GM21717 (cell line): ENCODE data around the gene C21orf58.
"Not testable (repeated sequence)": the region's sequence is repeated elsewhere in the genome, so short reads cannot be mapped to it uniquely, and the experiment has no call there.

ENCODE experiments used
- ATAC-seq: cut with Tn5 transposase; IDR thresholded peaks from one replicate; pipeline ENCODE4 v1.9.1; 2021; ENCODE audit warnings: mild to moderate bottlenecking, moderate library complexity; ENCODE audit not compliant: unreplicated experiment

The C21orf58 gene

GRCh38 chr21:46325073-46325912, 1.6 kb upstream of the C21orf58 start:
- no peak for ATAC-seq

GRCh38 chr21:46324390-46325072, 861 bp upstream of the C21orf58 start:
- peak; percentile 47 for ATAC-seq

- peak; percentile 3 for ATAC-seq
These were observed 402 bp downstream of the C21orf58 start for GRCh38 chr21:46323227-46323709.

GRCh38 chr21:46322351-46323226, 1.1 kb downstream of the C21orf58 start:
- no peak for ATAC-seq

- no peak for ATAC-seq
These were observed 3.3 kb downstream of the C21orf58 start for GRCh38 chr21:46320331-46320801.

- no peak for ATAC-seq
These were observed 4.5 kb downstream of the C21orf58 start for GRCh38 chr21:46319186-46319585.

- no peak for ATAC-seq
These were observed 5.2 kb downstream of the C21orf58 start for GRCh38 chr21:46318464-46318845.

GRCh38 chr21:46317710-46318463, 5.8 kb downstream of the C21orf58 start:
- ATAC-seq, result no peak

- no peak for ATAC-seq
These were observed 6.9 kb downstream of the C21orf58 start for GRCh38 chr21:46316708-46317324.

GRCh38 chr21:46314441-46315020, 9.1 kb downstream of the C21orf58 start:
- no peak for ATAC-seq

- no peak for ATAC-seq
These were observed 10.7 kb downstream of the C21orf58 start for GRCh38 chr21:46312949-46313348.

GRCh38 chr21:46311568-46311967, 12.1 kb downstream of the C21orf58 start:
- no peak for ATAC-seq

GRCh38 chr21:46310260-46310659, 13.4 kb downstream of the C21orf58 start:
- ATAC-seq, result not testable (repeated sequence)

- no peak for ATAC-seq
These were observed 15.2 kb downstream of the C21orf58 start for GRCh38 chr21:46308431-46308830.

- ATAC-seq, result no peak
These were observed 16.0 kb downstream of the C21orf58 start for GRCh38 chr21:46307625-46308024.

GRCh38 chr21:46304955-46305354, 18.7 kb downstream of the C21orf58 start:
- no peak for ATAC-seq

GRCh38 chr21:46304437-46304836, 19.2 kb downstream of the C21orf58 start:
- ATAC-seq, result no peak

- ATAC-seq, result no peak
These were observed 21.9 kb downstream of the C21orf58 start for GRCh38 chr21:46301759-46302158.

GRCh38 chr21:46299167-46299566, 24.5 kb downstream of the C21orf58 start:
- no peak for ATAC-seq
